ENCODE measurements around the gene MTREX.

Gene MTREX

DNA sequence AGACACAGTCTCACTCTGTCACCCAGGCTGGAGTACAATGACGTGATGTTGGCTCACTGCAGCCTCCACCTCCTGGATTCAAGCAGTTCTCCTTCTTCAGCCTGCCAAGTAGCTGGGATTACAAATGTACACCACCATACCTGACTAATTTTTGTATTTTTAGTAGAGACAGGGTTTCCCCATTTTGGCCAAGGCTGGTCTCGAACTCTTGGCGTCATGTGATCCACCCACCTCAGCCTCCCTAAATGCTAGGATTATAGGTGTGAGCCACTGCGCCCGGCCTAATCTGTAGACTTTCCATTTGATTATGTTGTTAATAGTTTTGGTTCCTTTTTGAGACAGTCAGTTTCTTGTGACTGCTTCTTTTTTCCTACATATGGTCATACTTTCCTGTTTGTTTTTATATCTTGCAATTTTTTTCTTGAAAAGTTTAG lies 31.0 kb downstream of the MTREX start:
- no peaks in the 10 kb centered on the region for H3K9me3 ChIP-seq (ENCODE audit: control insufficient read depth, low read length)

DNA sequence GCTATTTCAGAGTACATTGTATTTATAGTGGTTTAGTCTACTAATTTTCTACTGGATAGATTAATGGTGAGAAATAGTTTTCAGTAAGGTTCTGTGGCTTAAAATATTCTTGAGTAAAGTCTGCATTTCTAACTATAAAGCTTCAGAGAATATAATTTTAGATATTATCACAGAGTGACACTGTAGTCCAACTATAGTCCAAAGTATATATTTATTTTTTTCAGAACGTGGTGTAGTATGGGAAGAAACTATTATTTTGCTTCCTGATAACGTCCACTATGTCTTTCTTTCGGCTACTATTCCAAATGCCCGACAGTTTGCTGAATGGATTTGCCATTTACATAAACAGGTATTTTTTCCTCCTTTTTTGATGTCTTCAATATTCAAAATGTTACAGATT lies 35.3 kb downstream of the MTREX start:
- no peak overlapping the region for H3K4me3 ChIP-seq (ENCODE audit: low read depth, low read length)
- no peak overlapping the region for H3K9ac ChIP-seq
- no peaks in the 10 kb centered on the region for H3K4me1 ChIP-seq
- no peak overlapping the region for H3K4me2 ChIP-seq (ENCODE audit: low read length)
- H3K9me3 ChIP-seq (ENCODE audit: control insufficient read depth, low read length): no peaks in the 10 kb centered on the region
- no peaks in the 10 kb centered on the region for H3K27me3 ChIP-seq (ENCODE audit: control insufficient read depth, insufficient read depth, low read length)
- H3K79me2 ChIP-seq: peaks cover 3% of the 10 kb centered on the region
- no peak overlapping the region for H2AFZ ChIP-seq
- no peak overlapping the region for H3K27ac ChIP-seq
- no peaks in the 10 kb centered on the region for H3K36me3 ChIP-seq (ENCODE audit: control insufficient read depth, insufficient read depth, low read length)
- TF ChIP-seq, protein P1, sequence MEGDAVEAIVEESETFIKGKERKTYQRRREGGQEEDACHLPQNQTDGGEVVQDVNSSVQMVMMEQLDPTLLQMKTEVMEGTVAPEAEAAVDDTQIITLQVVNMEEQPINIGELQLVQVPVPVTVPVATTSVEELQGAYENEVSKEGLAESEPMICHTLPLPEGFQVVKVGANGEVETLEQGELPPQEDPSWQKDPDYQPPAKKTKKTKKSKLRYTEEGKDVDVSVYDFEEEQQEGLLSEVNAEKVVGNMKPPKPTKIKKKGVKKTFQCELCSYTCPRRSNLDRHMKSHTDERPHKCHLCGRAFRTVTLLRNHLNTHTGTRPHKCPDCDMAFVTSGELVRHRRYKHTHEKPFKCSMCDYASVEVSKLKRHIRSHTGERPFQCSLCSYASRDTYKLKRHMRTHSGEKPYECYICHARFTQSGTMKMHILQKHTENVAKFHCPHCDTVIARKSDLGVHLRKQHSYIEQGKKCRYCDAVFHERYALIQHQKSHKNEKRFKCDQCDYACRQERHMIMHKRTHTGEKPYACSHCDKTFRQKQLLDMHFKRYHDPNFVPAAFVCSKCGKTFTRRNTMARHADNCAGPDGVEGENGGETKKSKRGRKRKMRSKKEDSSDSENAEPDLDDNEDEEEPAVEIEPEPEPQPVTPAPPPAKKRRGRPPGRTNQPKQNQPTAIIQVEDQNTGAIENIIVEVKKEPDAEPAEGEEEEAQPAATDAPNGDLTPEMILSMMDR (IDR thresholded peaks at IDR 0.05): no peak

More for the DNA sequence above, 31.0 kb downstream of the MTREX start:
- H3K27me3 ChIP-seq (ENCODE audit: control insufficient read depth, insufficient read depth, low read length): no peaks in the 10 kb centered on the region
- H2AFZ ChIP-seq: no peak overlapping the region
- no peak overlapping the region for H3K4me2 ChIP-seq (ENCODE audit: low read length)
- no peak overlapping the region for H3K4me3 ChIP-seq (ENCODE audit: low read depth, low read length)
- no peak overlapping the region for H3K9ac ChIP-seq
- H3K36me3 ChIP-seq (ENCODE audit: control insufficient read depth, insufficient read depth, low read length): no peaks in the 10 kb centered on the region
- H3K4me1 ChIP-seq: no peaks in the 10 kb centered on the region
- H3K79me2 ChIP-seq: peaks cover 4% of the 10 kb centered on the region
- H3K27ac ChIP-seq: no peak overlapping the region
- TF ChIP-seq, protein P1 (IDR thresholded peaks at IDR 0.05): no peak

DNA sequence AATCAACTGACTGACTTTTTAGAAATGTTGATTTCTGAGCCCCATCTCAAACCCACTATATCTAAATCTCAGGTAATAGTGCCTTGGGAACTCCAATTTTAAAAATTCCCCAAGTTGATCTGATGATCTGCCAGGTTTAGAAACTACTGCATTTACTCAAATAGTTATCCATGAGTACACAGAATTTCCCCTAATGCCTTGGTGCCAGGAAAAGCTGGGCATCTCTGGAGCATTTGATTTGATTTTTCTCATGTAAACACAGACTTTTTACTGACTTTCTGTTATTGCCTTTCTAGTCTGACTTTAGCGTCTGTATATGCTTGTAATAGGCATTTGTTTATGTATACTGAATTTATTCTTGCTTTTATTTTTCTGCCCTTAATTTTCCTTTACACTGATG lies 35.8 kb downstream of the MTREX start:
- no peaks in the 10 kb centered on the region for H3K36me3 ChIP-seq (ENCODE audit: control insufficient read depth, insufficient read depth, low read length)
- peaks cover 3% of the 10 kb centered on the region for H3K79me2 ChIP-seq
- H3K4me2 ChIP-seq (ENCODE audit: low read length): no peak overlapping the region
- H3K9me3 ChIP-seq (ENCODE audit: control insufficient read depth, low read length): no peaks in the 10 kb centered on the region
- no peaks in the 10 kb centered on the region for H3K4me1 ChIP-seq
- no peak overlapping the region for H2AFZ ChIP-seq
- H3K9ac ChIP-seq: no peak overlapping the region
- TF ChIP-seq, protein P1 (IDR thresholded peaks at IDR 0.05): no peak
- no peak overlapping the region for H3K4me3 ChIP-seq (ENCODE audit: low read depth, low read length)
- no peak overlapping the region for H3K27ac ChIP-seq
- H3K27me3 ChIP-seq (ENCODE audit: control insufficient read depth, insufficient read depth, low read length): no peaks in the 10 kb centered on the region

DNA sequence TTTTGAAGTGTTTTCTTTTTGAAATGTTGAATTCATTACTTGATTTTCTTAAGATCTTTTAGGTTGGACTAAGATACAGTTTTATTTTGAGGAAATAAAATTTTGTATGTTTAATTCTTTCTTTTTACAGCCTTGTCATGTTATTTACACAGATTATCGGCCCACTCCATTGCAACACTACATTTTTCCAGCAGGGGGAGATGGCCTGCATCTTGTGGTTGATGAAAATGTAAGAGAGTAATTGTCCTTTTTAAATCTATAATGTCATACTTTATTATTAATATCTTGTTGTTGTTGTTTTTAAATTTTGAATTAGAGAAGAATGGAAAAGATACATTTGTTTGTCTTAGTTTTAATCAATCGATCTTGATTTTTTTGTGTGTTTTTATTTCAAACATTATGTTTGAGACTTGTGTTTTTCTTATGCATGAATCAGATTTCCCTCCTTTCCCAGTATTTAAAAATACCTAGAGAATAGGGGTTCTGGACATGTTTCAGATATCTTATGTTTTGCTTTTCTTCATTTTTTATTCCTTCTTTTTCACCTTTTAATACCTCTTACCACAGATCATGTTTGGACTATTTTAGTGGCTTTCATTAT lies 36.7 kb downstream of the MTREX start:
- H3K4me1 ChIP-seq: no peaks in the 10 kb centered on the region
- H3K4me3 ChIP-seq (ENCODE audit: low read depth, low read length): no peak overlapping the region
- H3K4me2 ChIP-seq (ENCODE audit: low read length): no peak overlapping the region
- H3K27ac ChIP-seq: no peak overlapping the region
- no peaks in the 10 kb centered on the region for H3K79me2 ChIP-seq
- no peak overlapping the region for H2AFZ ChIP-seq
- H3K9me3 ChIP-seq (ENCODE audit: control insufficient read depth, low read length): no peaks in the 10 kb centered on the region
- H3K36me3 ChIP-seq (ENCODE audit: control insufficient read depth, insufficient read depth, low read length): no peaks in the 10 kb centered on the region
- H3K27me3 ChIP-seq (ENCODE audit: control insufficient read depth, insufficient read depth, low read length): no peaks in the 10 kb centered on the region
- no peak overlapping the region for H3K9ac ChIP-seq
- TF ChIP-seq, protein P1 (IDR thresholded peaks at IDR 0.05): peak; percentile 79

DNA sequence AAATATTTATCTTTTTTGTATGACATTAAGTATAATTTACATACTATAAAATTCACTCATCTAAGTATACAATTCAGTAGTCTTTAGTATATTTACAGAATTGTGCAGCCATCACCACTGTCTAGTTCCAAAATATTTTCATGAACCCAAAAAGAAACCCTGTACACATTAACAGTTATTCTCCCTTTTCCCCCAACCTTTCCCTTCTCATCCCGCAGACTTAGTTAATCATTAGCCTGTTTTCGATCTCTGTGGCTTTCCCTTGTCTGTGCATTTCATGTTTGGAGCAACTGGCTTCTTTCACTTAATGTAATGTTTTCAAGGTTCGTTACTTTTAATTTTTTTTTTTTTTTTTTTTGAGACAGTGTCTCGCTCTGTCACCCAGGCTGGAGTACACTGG lies 37.5 kb downstream of the MTREX start:
- H3K27ac ChIP-seq: no peak overlapping the region
- no peak overlapping the region for H3K9ac ChIP-seq
- no peak overlapping the region for H3K4me3 ChIP-seq (ENCODE audit: low read depth, low read length)
- no peaks in the 10 kb centered on the region for H3K4me1 ChIP-seq
- no peak overlapping the region for H2AFZ ChIP-seq
- no peaks in the 10 kb centered on the region for H3K9me3 ChIP-seq (ENCODE audit: control insufficient read depth, low read length)
- H3K79me2 ChIP-seq: no peaks in the 10 kb centered on the region
- no peaks in the 10 kb centered on the region for H3K27me3 ChIP-seq (ENCODE audit: control insufficient read depth, insufficient read depth, low read length)
- TF ChIP-seq, protein P1 (IDR thresholded peaks at IDR 0.05): no peak
- no peak overlapping the region for H3K4me2 ChIP-seq (ENCODE audit: low read length)
- no peaks in the 10 kb centered on the region for H3K36me3 ChIP-seq (ENCODE audit: control insufficient read depth, insufficient read depth, low read length)

Data from parathyroid adenoma (tissue), 2 donors.